Medulla oblongata (tissue), 1 donor: ENCODE data around the gene MS4A4E.
"Not testable (repeated sequence)": the region's sequence is repeated elsewhere in the genome, so short reads cannot be mapped to it uniquely, and the experiment has no call there.

Experiments used
- DNase-seq: peaks from one replicate; pipeline ENCODE4 v3.0.0-alpha.2; 2015; ENCODE audit errors: extremely low spot score

Gene MS4A4E

DNA sequence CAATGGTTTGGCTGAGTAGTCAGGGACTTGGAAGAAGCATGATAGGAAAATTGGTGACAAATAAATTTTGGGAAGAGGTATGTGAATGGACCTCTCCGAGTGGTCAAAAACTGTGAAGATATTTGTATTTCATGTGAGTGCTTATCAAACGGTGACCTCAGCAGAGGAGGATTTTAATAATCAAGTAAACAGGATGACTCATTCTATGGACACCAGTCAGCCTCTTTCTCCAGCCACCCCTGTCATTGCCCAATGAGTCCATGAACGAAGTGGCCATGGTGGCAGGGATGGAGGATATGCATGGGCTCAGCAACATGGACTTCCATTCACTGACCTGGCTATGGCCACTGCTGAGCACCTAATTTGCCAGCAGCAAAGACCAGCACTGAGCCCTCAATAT, 21.2 kb downstream of the MS4A4E start:
- DNase-seq: no peak

DNA sequence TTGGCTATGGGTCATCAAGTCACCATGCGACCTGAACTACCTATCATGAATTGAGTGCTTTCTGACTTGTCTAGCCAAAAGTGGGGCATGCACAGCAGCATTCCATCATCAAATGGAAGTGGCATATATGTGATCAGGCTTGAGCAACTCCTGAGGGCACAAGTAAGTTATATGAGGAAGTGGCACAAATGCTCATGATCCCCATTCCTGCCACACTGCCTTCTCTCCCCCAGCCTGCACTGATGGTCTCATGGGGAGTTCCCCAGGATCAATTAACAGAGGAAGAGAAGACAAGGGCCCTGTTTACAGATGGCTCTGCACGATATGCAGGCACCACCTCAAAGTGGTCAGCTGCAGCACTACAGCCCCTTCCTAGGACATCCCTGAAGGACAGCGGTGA, 21.8 kb downstream of the MS4A4E start:
- DNase-seq: no peak

DNA sequence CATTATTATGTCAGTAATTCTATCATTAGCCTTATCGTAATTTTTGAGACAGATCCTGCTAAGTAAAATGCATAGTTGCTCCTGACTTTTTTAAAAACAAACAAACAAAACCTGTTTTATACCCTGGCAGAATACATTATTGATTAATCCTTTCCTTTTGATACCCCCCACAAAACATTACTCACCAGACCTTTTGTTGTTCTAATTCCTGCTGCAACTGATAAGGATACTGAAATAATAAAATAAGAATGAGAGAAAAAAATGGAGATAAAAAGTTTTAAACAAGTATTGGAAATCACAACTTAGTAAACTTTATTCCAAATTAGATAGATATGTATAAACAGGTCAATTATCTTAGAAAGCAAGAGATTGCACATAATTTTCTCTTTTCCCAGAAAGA, 28.6 kb downstream of the MS4A4E start:
- no peak for DNase-seq

DNA sequence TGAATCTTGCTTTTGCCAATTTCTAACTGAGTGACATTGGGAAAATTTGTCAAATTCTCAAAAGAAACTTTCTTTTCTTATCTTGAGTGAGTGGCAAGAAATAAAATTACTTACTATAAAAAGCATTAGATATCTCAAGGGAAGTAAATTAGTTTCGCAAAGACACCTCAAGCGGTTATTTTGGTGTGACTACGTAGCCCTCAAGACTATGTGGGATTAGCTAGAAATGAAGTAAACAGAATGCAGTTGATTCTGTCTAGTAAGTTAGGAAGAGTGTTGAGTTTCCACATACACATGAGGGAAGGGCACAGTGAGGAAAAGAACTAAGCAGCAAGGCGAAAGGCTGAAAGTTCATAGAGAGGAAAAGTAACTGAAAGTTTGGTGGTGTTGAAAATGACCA, 31.7 kb downstream of the MS4A4E start:
- DNase-seq: no peak

DNA sequence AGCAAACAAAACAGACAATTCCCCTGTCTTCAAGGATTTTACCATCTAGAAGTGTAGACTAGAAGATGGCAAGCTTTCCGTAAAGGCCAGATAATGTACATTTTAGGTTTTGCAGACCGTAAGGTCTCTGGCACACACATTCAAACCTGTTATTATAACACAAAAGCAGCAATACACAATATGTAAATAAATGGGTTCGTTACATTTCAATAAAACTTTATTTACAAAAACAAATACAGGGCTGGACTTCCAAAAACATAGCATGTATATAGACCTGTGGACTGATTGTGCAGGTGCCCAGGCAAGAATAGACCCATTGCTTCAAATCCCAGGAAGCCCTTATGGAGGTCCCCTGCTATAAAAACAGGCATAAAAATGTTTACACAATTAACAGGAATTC, 33.0 kb downstream of the MS4A4E start:
- DNase-seq: no peak

DNA sequence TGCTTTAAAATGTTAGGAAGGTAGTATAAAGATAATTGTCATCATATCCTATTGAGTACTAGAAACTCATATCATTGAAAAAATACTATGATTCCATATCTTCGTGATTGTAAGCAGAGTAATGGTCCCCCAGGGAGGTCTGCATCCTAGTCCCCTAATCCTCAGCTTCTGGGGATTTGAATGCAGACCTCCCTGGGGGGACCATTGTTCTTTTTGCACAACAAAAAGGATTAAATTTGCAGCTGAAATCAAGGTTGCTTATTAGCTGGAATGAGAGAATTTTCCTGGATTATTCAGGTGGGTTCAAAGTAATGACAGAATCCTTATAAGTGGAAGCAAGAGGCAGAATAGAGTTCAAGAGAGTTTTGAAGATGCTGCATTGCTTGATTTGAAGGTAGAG, 34.0 kb downstream of the MS4A4E start:
- no peak for DNase-seq

DNA sequence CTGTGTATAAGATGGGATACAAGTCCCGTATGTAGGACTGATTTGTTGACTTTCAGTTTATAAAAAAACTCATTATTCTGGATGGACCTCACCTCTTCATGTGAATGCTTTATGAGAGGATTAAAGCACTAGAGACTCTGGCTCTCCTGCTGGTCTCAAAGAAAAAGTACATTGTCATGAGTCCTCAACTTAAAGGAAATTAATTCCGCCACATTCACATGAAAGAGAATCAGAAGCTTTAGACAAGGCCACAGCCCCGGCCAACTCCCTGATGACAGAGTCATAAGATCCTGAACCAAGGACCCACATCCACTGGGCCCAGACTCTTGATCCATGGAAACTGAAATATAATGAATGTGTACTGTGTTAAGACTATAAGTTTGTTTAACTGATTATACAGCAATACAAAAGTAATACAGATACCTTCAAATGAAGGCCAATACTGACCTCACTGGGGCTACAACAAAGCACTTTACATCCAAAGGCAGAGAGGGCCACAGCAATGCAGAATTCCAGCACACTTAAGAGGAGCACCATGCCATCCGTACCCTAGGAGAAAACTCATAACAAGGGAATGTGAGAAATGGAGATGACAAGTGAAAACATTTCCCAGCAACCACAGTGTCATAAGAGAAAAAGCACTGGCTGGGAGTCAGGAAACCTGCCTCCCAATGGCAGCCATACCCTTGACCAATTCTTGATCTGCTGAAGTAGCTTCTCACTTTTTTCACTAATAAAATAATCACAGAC, 34.6 kb downstream of the MS4A4E start:
- no peak for DNase-seq

DNA sequence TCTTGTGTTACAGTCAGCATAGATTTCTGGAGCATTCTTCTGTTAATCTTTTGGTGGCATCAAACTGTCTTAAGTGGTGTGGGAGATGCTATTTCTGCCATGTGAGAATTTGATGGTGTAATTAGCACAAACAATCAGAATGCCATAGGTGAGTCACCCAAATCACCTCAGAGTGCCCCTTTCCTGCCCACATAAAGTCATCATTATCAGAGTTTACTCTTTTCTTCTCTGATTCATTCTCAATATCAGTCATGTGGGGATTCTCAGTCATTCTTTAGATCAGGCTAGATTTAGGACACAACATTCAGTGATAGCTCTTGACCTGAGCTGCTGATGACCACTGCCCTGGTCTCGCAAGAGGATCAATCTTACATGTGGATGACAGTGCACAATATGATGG, 36.3 kb downstream of the MS4A4E start:
- DNase-seq: no peak

DNA sequence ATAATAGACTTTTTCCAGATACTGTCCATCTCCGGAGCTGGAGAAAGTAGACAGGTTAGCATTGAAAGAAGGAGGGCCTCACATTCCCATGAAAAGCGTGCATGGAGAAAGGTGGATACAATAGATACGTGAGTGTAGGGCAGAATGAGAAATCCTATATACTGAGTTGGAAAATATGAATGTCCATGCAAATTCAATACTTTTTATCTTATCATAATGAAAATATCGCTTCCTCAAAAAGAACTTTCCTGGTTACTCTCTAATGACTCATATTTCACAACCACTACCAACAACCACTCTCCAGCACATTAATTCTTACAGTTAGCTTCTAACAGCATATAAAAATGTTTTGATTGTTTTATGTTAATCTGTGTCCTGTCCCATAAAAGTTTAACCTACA, 38.0 kb downstream of the MS4A4E start:
- DNase-seq: no peak

DNA sequence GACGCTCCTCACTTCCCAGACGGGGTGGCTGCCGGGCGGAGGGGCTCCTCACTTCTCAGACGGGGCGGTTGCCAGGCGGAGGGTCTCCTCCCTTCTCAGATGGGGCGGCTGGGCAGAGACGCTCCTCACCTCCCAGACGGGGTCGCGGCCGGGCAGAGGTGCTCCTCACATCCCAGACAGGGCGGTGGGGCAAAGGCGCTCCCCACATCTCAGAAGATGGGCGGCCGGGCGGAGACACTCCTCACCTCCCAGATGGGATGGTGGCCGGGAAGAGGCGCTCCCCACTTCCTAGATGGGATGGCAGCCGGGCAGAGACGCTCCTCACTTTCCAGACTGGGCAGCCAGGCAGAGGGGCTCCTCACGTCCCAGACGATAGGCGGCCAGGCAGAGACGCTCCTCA, 41.6 kb downstream of the MS4A4E start:
- DNase-seq: not testable (repeated sequence)

DNA sequence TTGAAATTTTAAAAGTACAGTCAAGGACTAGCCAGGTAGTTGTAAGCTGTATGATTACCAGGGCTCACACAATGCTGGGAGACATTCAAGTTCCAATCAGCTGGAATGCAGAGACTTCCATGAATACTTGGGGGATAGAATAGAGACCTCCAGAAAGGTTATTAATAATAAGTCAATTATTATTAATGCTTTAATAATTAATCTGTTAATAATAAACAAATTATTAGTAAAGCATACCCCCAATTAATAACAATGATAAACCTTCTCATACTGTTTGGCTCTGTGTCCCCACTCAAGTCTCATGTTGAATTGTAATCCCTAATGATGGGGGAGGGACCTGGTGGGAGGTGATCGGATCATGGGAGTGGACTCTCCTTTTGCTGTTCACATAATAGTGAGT, 45.5 kb downstream of the MS4A4E start:
- no peak for DNase-seq

DNA sequence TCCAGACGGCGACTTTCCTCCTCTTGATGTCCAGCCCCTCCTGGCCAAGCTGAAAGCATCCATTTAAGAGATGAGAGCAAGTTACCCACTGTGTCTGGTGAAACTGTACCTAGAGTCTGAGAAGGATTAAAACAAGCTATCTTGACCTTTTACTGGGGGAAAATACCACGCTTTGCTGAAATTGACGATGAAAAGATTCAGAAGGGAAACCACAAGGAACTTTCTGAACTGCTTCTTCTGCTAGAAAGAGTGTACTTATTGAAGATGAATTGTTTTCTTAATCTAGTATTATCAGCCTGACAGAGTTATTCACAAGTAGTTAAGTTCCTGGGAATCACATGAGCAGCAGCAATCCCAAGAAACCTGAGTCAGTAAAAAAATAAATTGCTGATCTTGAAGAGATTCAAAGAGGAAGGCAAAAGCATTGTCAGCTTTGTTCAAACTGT, 47.0 kb downstream of the MS4A4E start:
- peak; percentile 20 for DNase-seq

DNA sequence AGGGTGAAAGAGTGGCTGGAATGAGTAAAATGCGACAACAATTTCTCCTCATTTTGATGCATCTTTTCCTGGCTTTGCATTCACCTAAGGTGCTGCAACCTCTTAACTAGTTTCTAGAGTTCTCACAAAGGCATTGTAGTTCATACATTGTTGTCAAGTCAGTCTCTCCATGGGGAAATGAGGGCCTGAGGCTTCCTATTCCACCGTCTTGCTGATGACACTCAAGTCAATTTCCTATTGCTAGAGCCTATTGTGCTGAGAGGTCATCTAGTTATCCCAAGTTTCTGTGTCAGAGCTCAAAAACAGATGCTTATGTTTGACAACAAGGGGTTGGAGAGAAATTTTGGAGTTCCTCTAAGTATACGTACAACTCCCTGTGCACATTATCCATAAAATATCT, 48.4 kb downstream of the MS4A4E start:
- DNase-seq: no peak

DNA sequence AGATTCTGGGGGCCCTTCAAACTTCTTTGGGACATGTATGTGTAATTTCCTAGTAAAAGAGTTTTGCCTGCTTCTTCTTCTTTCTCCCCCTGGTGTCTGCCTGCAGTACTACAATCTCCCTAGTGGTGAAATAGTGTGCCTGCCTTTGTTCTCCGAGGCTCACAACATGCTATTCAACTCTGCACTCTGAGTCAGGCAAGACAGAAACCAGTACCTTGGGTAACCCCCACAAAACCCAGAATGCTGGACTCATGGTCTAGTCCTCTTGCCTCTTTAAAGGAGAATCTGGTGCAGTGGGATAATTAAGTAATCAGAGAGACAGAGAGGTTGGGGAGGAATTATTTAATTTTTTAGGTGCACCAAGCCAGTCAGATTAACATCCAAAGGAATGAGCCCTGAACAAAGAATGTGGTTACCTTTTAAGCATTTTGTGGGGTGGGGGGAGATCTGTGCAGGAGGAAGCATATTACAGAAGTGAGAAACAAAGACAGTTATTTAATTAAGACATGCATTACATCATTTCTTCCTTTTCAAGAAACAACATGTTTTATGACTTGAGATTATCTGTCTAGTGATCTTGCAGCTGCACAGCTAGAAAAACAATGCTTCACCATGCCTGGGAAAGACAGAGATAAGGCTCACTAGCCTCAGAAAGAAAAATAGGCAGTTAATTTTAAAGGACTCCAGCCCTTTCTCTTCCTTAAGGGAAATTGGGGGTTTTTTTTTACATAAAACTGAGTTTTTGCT, 49.1 kb downstream of the MS4A4E start:
- peak; percentile 68 for DNase-seq

DNA sequence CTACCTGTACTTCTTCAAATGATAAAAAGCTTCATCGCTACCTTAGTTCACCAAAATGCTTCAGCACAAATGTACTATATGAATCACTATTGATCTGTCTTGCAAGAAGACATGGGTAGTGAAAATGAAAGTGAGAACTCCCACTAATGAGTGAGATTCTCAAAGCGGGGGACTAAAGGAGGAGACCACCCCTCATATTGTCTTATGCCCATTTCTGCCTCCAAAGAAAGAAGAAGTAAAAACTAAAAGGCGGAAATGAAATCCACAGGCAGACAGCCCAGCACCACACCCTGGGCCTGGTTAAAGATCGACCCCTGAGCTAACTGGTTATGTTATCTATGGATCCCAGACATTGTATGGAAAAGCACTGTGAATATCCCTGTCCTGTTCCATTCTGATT, 50.4 kb downstream of the MS4A4E start:
- not testable (repeated sequence) for DNase-seq

DNA sequence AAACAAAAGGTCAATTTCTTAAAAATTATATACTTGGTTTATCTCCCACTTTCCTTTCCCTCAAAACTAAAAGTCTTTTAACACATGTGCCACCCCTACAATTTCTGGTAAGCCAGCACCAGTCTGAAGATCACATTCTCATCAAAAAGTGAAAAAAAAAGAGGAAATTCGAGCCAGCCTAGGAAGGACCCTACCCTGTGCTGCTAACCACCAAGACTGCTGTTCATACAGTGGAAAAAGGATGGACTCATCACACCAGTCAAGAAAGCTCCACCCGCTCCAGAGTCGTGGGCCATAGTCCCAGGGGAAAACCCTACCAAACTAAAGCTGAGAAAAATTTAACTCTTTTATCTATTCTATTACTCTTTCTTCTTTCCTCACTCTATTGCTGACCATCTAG, 54.5 kb downstream of the MS4A4E start:
- peak; percentile 40 for DNase-seq

DNA sequence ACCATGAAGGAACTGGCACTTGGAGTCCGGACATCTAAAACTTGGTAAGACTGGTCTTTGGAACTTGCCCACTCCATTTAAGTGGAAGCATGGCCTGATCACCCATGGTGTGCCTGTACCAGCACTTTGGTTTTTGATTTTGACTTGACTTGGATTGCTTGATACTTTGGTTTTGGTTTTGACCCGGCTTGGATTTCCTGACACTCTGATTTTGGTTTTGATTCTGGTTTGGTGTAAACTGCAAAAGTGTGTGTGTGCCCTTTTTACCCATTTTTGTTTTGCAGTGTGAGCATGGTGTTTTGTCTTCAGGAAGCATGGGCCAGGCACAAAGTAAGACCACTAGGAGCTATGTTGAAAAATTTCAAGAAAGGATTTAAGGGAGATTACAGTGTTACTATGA, 56.8 kb downstream of the MS4A4E start:
- DNase-seq: not testable (repeated sequence)

DNA sequence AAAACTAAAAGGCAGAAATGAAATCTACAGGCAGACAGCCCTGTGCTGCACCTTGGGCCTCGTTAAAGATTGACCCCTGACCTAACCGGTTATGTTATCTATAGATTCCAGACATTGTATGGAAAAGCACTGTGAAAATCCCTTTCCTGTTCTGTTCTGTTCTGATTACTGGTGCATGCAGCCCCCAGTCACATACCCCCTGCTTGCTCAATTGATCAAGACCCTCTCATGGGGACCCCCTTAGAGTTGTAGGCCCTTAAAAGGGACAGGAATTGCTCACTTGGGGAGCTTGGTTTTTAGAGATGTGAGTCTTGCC, 57.5 kb downstream of the MS4A4E start:
- not testable (repeated sequence) for DNase-seq

DNA sequence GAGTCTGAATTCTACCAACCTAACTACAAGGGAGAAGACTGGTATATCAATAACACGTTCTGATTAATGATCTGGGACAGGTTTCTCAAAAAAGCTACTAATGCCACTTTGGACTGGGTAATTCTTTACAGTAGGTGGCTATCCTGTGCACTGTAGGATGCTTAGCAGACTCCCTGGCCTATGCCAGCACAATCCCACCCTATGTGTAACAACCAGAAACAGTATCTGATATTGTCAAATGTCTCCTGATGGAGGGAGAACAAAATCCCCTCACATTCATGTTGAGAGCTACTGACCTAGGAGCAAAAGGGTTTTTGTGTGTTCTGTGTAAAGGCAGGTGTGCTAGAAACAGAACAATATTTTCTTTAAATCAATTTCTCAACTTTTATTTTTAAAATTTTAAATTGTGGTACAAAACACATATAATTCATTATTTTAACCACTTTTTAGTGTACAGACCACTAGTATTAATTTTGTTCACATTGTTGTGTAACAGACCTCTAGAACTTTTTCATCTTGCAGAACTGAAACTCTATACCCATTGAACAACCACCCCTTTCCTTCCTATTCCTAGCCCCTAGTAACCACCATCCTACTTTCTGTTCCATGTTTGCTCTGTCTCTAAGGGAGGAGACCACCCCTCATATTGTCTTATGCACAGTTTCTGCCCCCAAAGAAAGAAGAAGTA, 58.0 kb downstream of the MS4A4E start:
- peak; percentile 79 for DNase-seq

DNA sequence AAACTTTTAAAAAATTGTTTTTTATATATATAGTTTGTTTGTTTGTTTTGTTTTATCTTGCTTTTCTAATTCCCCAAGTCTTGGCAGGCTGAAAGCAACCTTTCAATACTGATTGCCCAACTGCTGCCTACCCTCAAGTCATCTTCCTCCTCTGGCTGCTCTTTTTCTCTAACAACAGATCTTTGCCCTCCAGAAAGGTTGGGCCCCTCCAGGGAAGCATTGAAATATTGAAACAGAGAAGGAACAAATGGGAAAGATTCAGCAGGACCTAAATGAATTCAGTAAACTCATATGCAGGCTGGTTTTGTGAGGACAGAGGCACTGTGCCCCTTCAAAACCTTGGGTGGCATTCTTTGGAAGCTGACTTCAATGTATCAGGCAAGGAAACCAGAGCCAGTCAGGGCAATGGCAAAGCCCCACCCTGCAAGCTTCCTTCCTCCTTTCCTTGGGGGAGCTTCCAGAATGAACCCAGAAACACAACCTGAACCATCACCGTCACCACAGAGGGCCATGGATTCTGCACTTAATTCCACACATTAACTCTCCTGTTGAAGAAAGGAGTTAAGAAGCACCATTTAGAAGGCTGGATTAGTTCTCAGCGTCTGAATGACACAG, 59.2 kb downstream of the MS4A4E start:
- peak; percentile 47 for DNase-seq

DNA sequence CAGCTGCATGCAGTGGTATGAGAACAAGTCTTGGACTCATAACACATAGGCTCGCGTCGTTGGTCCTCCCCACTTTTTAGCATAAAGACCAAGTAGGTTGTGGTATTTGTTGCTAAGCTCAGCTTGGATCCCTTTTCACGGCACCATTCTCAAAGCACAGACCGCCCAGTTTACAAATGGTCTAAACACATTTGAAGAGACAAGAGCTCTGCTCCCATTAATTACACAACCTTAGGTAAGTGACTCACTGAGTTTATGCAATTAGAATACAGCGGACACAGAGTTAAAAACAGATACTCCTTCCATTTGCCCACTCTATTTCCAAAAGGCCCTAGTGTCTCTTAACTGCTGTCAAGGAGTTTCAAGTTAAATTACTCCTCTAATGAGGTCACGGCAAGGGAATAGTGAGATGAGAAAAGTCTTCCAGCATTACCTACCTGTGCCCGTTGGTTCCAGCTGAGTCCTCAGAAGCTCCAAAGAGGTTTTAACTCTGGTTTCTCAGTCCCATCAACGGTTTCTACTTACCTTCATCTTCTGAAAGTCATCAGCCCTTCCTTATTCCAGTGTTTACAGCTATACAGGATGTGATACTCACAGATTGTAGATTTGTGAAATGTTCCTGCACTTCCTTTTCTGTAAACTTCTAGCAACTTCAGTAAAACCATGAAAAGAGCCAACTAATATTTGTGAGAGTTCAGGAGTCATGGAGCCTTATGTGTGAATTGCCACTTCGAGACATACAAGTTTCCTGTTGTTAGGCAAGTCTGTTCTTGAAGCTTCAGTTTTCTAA, 60.2 kb downstream of the MS4A4E start, which contains the start of gene MS4A6A:
TSS of gene MS4A6A (minus strand) at position 543 of the 790 bp plus-strand sequence. CDS start 1,356 bp downstream, outside the sequence.
- DNase-seq: peak; percentile 48
